Gastrocnemius medialis (tissue), 4 donors: Measurements from ENCODE around the gene TBX18.

Source experiments
- POLR2A ChIP-seq, 2 donors: fragments of 450-650 bp; IDR thresholded peaks; one replicate each; pipeline ENCODE4 v1.6.1; 2017; ENCODE audit warnings: antibody characterized with exemption in 2 of 2, mild to moderate bottlenecking in 2 of 2, moderate library complexity in 2 of 2
- TF ChIP-seq, protein P1 (sequence below), 5 experiments: fragments of 450-650 bp in 3 of 5; fragments of 200-600 bp in 2 of 5; sonication (generic) in 2 of 5; IDR thresholded peaks in 4 of 5; conservative IDR thresholded peaks in 1 of 5; 1 replicate in 4 of 5; 2 replicates in 1 of 5; pipeline ENCODE4 v1.5.1; 2016 to 2019; ENCODE audit warnings: antibody characterized with exemption in 5 of 5, mild to moderate bottlenecking in 3 of 5, moderate library complexity in 3 of 5

- TF ChIP-seq, protein P1, sequence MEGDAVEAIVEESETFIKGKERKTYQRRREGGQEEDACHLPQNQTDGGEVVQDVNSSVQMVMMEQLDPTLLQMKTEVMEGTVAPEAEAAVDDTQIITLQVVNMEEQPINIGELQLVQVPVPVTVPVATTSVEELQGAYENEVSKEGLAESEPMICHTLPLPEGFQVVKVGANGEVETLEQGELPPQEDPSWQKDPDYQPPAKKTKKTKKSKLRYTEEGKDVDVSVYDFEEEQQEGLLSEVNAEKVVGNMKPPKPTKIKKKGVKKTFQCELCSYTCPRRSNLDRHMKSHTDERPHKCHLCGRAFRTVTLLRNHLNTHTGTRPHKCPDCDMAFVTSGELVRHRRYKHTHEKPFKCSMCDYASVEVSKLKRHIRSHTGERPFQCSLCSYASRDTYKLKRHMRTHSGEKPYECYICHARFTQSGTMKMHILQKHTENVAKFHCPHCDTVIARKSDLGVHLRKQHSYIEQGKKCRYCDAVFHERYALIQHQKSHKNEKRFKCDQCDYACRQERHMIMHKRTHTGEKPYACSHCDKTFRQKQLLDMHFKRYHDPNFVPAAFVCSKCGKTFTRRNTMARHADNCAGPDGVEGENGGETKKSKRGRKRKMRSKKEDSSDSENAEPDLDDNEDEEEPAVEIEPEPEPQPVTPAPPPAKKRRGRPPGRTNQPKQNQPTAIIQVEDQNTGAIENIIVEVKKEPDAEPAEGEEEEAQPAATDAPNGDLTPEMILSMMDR (IDR thresholded peaks at IDR 0.05 in 4 of 5, conservative IDR thresholded peaks at IDR 0.05 in 1 of 5) = no peak
- TF ChIP-seq POLR2A (IDR thresholded peaks at IDR 0.05) = no peak
These were observed 123.3 kb downstream of the TBX18 start for GRCh38 chr6:84641076-84641475.
